IPS DF 6.9 (cell line): ENCODE measurements around the gene NUP205.

Experiments
- DNase-seq: peaks from one replicate; pipeline ENCODE4 v3.0.0-alpha.2; 2013; ENCODE audit warnings: low read depth, low spot score
- H3K27ac ChIP-seq: one replicate; pipeline ENCODE4 v1.5.1; 2013; ENCODE audit warnings: low read length, control low read depth
- H3K27me3 ChIP-seq: 2 replicates; pipeline ENCODE4 v1.6.1; 2013; ENCODE audit warnings: mild to moderate bottlenecking, low read length; ENCODE audit not compliant: control insufficient read depth, insufficient read depth
- H3K36me3 ChIP-seq: 2 replicates; pipeline ENCODE4 v1.6.1; 2013; ENCODE audit warnings: low read length; ENCODE audit not compliant: control insufficient read depth, insufficient read depth
- H3K4me1 ChIP-seq: 2 replicates; pipeline ENCODE4 v1.6.1; 2013; ENCODE audit warnings: low read length; ENCODE audit not compliant: control insufficient read depth, insufficient read depth
- H3K4me3 ChIP-seq: 2 replicates; pipeline ENCODE4 v1.5.1; 2013; ENCODE audit warnings: mild to moderate bottlenecking, low read length
- H3K9me3 ChIP-seq: 2 replicates; pipeline ENCODE4 v1.6.1; 2013; ENCODE audit warnings: low read length, inconsistent platforms; ENCODE audit not compliant: control insufficient read depth, insufficient read depth
- WGBS: extraction: QIAGEN DNeasy Blood & Tissue Kit; methylation state at CpG from one replicate; pipeline ENCODE4 v1.1.7; 2013; ENCODE audit warnings: mixed read lengths, missing lambda C conversion rate; ENCODE audit not compliant: insufficient read length, insufficient coverage; 5-methylcytosine and 5-hydroxymethylcytosine counted together

Gene NUP205

DNA sequence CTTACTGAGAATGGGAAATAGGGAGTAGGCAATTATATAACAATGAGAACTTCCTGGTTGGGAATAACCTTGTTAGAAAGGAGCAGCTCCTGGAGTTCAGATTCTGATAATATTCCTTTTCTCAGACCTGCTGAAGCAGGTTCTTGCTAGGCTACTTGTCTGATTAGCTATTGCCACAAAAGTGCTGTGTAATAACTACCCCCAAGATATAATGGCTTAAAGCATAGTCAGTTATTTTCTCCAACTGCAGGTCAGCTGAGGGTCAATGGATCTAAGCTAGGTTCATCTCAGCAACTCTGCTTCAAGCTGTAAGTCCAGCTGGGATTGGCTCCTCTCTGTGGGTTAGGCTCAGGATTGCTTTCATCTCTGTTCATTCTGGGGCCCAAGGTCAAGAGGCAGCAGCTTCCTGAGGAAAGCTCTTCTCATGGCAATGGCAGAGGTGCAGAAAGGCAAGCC, 38.5 kb upstream of the NUP205 start:
- no peak overlapping the region for H3K27ac ChIP-seq
- no peak overlapping the region for H3K4me3 ChIP-seq
- H3K4me1 ChIP-seq: no peaks in the 10 kb centered on the region
- no peaks in the 10 kb centered on the region for H3K36me3 ChIP-seq
- no peaks in the 10 kb centered on the region for H3K9me3 ChIP-seq
- DNase-seq: no peak
- H3K27me3 ChIP-seq: no peaks in the 10 kb centered on the region

DNA sequence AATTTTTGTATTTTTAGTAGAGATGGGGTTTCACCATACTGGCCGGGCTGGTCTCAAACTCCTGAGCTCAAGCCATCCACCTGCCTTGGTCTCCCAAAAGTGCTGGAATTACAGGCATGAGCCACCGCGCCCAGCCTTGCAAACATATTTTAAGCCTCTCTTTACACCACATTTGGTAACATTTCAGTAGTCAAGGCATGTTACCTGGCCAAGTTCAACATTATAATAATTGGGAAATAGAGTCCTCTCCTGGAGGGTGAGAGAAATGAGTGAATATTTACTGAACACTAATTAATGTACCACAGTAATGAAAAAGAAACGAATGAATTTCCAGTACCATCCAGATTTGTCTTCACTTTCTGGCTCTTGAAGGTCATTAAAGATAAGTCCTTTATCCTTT, 37.8 kb upstream of the NUP205 start:
- Histone ChIP-seq H3K36me3 (no peaks in the 10 kb centered on the region), H3K27ac (no peak overlapping the region), H3K27me3 (no peaks in the 10 kb centered on the region), H3K4me1 (no peaks in the 10 kb centered on the region), H3K4me3 (no peak overlapping the region), H3K9me3 (no peaks in the 10 kb centered on the region)
- no CpG with 5 or more reads among the region's 4 CpGs for WGBS
- no peak for DNase-seq

DNA sequence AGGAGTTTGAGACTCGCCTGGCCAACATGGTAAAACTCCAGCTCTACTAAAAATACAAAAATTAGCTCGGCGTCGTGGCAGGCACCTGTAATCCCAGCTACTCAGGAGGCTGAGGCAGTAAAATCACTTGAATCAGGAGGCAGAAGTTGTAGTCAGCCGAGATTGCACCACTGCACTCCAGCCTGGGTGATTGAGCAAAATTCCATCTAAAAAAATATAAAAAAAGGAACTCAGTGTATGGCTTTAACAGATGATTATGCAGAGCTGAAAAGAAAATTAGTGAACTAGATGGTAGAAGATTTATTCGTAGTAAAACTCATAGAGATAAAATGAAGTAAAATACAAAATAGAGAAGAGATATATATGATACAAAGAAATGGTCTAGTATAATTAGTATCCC, 35.2 kb upstream of the NUP205 start:
- no peak for DNase-seq
- H3K4me3 ChIP-seq: no peak overlapping the region
- H3K27ac ChIP-seq: no peak overlapping the region
- no peaks in the 10 kb centered on the region for H3K27me3 ChIP-seq
- H3K4me1 ChIP-seq: no peaks in the 10 kb centered on the region
- WGBS: 100% methylated on average over 1 of the region's 6 CpGs
- H3K36me3 ChIP-seq: no peaks in the 10 kb centered on the region
- no peaks in the 10 kb centered on the region for H3K9me3 ChIP-seq

DNA sequence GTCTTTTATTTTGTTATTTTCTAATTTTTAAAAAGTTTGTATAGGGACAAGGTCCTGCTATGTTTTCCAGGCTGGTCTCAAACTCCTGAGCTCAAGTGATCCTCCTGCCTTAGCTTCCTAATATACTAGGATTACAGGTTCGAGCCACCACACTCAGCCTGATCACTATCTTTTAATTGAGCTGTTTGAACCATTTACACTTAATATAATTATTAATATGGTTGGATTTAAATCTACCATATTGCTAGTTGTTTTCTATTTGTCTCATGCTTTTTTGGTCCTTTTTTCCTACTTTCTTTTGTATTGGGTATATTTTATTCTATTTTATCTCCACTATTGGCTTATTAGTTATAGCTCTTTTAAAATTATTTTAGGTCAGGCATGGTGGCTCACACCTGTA, 34.6 kb upstream of the NUP205 start:
- no peaks in the 10 kb centered on the region for H3K36me3 ChIP-seq
- no CpG with 5 or more reads among the region's 1 CpG for WGBS
- DNase-seq: no peak
- H3K4me3 ChIP-seq: no peak overlapping the region
- H3K9me3 ChIP-seq: no peaks in the 10 kb centered on the region
- H3K4me1 ChIP-seq: no peaks in the 10 kb centered on the region
- H3K27me3 ChIP-seq: no peaks in the 10 kb centered on the region
- no peak overlapping the region for H3K27ac ChIP-seq

DNA sequence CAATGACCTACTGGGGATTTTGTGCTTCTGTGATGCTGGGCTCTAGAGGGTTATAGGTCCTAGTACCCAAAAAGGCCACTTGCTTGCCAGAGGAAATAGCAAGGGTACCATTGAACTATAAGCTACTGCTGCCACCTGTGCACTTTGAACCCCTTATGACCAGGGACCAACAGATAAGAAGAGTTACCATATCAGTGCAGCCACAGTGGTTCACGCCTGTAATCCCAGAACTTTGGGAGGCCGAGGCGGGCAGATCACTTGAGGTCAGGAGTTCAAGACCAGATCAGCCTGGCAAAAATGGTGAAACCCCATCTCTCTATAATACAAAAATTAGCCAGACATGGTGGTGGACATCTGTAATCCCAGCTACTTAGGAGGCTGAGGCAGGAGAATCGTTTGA, 32.3 kb upstream of the NUP205 start:
- Histone ChIP-seq H3K4me1 (no peaks in the 10 kb centered on the region), H3K36me3 (no peaks in the 10 kb centered on the region), H3K4me3 (no peak overlapping the region), H3K9me3 (no peaks in the 10 kb centered on the region), H3K27ac (no peak overlapping the region), H3K27me3 (no peaks in the 10 kb centered on the region)
- no CpG with 5 or more reads among the region's 4 CpGs for WGBS
- no peak for DNase-seq

DNA sequence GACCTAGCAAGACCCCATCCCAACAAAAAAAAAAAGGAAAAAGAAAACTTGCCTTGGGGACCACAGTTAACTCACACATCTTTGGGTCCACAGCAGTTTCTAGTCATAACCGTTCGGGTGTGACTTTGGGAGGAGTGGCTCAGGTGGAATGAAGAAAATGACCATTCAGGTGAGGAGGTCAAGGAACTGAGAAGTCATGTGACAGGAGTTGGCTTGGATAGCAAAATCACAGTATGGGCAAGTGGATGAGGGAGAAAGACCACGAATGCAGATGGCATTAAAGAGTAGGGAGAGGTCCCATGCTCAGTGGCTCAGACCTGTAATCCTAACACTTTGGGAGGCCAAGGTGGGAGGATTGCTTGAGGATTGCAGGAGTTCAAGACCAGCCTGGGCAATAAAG, 30.7 kb upstream of the NUP205 start:
- Histone ChIP-seq H3K4me3 (no peak overlapping the region), H3K27me3 (no peaks in the 10 kb centered on the region), H3K9me3 (no peaks in the 10 kb centered on the region), H3K27ac (no peak overlapping the region), H3K4me1 (no peaks in the 10 kb centered on the region), H3K36me3 (no peaks in the 10 kb centered on the region)
- no CpG with 5 or more reads among the region's 3 CpGs for WGBS
- no peak for DNase-seq

DNA sequence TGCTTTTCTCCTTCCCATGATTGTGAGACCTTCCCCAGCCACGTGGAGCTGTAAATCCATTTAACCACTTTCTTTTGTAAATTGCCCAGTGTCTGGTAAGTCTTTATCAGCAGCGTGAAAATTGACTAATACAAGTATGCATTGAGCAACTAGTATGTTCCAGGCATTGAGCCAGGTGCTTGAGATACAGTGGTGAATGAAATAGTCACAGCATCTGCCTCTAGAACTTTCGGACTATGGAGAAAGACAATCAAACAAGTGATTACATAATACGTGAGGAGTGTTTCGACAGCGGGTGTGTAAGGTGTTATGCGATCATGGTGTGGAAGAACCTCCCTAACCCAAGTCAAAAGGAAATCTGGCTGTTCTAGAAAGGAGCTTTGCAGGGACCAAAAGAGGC, 21.6 kb upstream of the NUP205 start:
- DNase-seq: no peak
- Histone ChIP-seq H3K36me3 (no peaks in the 10 kb centered on the region), H3K4me1 (no peaks in the 10 kb centered on the region), H3K4me3 (no peak overlapping the region), H3K27ac (no peak overlapping the region), H3K9me3 (no peaks in the 10 kb centered on the region), H3K27me3 (no peaks in the 10 kb centered on the region)
- no CpG with 5 or more reads among the region's 7 CpGs for WGBS

DNA sequence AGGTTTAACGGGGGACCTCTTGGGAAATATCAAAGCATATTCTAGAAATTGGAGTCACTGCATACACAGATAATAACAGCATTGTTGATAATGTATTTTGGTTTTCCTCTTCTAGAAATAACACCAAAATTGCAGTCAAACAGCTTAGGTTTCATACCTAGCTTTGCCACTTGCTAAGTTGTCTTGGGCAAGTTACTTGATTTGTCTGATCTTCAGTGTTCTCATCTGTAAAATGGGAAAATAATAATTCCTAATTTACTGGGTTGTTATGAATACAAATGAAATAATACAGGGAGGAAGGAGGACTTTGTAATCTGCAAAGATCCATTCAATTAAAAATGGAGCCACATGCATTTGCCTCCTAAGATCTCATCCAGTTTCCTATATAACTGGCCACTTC, 20.3 kb upstream of the NUP205 start:
- Histone ChIP-seq H3K27me3 (no peaks in the 10 kb centered on the region), H3K4me3 (no peak overlapping the region), H3K4me1 (no peaks in the 10 kb centered on the region), H3K27ac (no peak overlapping the region), H3K36me3 (no peaks in the 10 kb centered on the region), H3K9me3 (no peaks in the 10 kb centered on the region)
- WGBS: no CpG with 5 or more reads among the region's 1 CpG
- DNase-seq: no peak

DNA sequence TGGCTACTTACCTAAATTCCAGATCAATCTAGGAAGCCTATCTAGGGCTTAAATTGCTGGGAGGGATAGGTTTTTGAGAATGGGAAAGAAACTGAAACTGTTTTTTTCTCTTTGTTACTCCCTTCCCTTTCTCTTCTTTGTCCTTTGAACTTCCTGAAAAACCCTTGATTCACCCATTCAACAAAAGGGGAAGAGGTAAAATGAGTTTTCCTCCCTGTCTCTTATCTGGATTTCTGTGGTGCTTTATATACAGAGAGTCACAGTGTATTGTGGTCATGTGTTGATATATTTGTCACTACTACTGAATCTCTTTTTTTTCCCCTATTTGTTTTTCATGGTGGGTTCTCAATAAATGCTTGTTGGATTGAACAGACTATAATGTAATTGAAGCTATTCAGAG, 19.8 kb upstream of the NUP205 start:
- no peaks in the 10 kb centered on the region for H3K4me1 ChIP-seq
- no peak overlapping the region for H3K4me3 ChIP-seq
- no peak for DNase-seq
- no peaks in the 10 kb centered on the region for H3K9me3 ChIP-seq
- no peaks in the 10 kb centered on the region for H3K36me3 ChIP-seq
- H3K27ac ChIP-seq: no peak overlapping the region
- H3K27me3 ChIP-seq: no peaks in the 10 kb centered on the region

DNA sequence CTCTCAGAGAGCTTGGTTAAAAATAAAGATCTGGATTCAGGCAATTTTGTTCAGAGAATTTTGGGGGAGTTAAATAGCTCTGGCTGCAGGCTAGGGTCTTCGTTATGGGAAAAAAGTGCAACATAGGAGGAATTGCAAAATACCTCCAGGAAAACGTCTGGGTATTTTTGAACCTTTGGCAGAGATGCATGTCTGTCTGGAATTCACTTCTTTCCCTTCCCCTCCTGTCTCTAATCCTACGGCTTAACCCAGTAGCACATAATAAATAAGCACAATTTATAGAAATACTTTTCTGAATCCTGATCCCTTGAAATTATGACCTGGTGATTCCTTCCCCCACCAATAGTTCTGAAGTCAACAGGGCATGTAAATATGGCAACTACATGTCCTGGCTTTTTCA, 19.3 kb upstream of the NUP205 start:
- Histone ChIP-seq H3K27me3 (no peaks in the 10 kb centered on the region), H3K4me1 (no peaks in the 10 kb centered on the region), H3K9me3 (no peaks in the 10 kb centered on the region), H3K36me3 (no peaks in the 10 kb centered on the region), H3K27ac (no peak overlapping the region), H3K4me3 (no peak overlapping the region)
- no CpG with 5 or more reads among the region's 3 CpGs for WGBS
- DNase-seq: no peak

DNA sequence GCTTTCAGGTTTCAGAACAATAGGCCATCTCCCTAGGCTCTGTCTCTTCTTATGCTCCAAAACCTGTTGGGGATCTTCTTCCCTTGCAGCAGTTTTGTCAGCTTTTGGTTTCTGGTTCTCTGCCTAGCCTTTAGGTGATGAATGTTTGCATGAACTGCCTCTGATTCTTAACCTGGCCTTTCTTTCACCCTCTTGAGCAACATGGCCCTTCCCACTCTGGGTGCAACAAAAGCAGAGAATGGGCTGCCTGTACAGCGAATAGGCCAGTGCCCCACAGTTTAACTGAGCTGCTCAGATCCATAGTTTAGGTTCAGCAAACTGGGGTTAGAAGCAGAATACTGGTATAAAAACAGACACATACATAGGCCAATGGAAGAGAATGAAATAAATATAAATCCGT, 18.1 kb upstream of the NUP205 start:
- WGBS: no CpG with 5 or more reads among the region's 2 CpGs
- H3K4me3 ChIP-seq: no peak overlapping the region
- no peaks in the 10 kb centered on the region for H3K27me3 ChIP-seq
- DNase-seq: no peak
- no peaks in the 10 kb centered on the region for H3K36me3 ChIP-seq
- H3K4me1 ChIP-seq: no peaks in the 10 kb centered on the region
- no peak overlapping the region for H3K27ac ChIP-seq
- H3K9me3 ChIP-seq: no peaks in the 10 kb centered on the region
